Activated CD8-positive, alpha-beta T cell treated with anti-CD3 and anti-CD28 coated beads for 36 hours (primary cell): ENCODE results near the gene ATP2A1. TPM values are rescaled to one million over a fixed set of nuclear protein-coding genes. Genes with fewer than 3 reads are reported as not detected.

Source experiments
- ATAC-seq: fragments of 200-7000 bp; cut with Tn5 transposase; one replicate; pipeline ENCODE4 v1.10.0; 2021; ENCODE audit warnings: mild to moderate bottlenecking, moderate library complexity
- CTCF ChIA-PET: fragments of 350-600 bp; sonication (Branson Sonifier 250); formaldehyde crosslinking; loops from one replicate; lab custom pipeline; 2021; ENCODE audit warnings: antibody characterized with exemption; lab: Charles Lee
- POLR2A ChIA-PET: fragments of 350-600 bp; sonication (Branson Sonifier 250); formaldehyde crosslinking; loops from one replicate; lab custom pipeline; 2021; ENCODE audit warnings: antibody characterized with exemption; lab: Charles Lee
- DNase-seq: peaks from one replicate; pipeline ENCODE4 v3.0.0-alpha.2; 2020
- H3K27ac Mint-ChIP-seq: one replicate; pipeline ENCODE4 v1.8.0; 2021; ENCODE audit warnings: mild to moderate bottlenecking, mixed read lengths
- H3K27me3 Mint-ChIP-seq: one replicate; pipeline ENCODE4 v1.8.0; 2021; ENCODE audit warnings: mixed read lengths
- H3K36me3 Mint-ChIP-seq: one replicate; pipeline ENCODE4 v1.8.0; 2021; ENCODE audit warnings: low read depth, mixed read lengths
- H3K4me1 Mint-ChIP-seq: one replicate; pipeline ENCODE4 v1.8.0; 2021; ENCODE audit warnings: low read depth, mixed read lengths
- H3K4me3 Mint-ChIP-seq: one replicate; pipeline ENCODE4 v1.8.0; 2021; ENCODE audit warnings: mild to moderate bottlenecking, moderate library complexity, mixed read lengths
- H3K9me3 Mint-ChIP-seq: one replicate; pipeline ENCODE4 v1.8.0; 2021; ENCODE audit warnings: mixed read lengths
- CTCF ChIP-seq: fragments of 200-600 bp; IDR thresholded peaks from one replicate; pipeline ENCODE4 v1.8.0; 2022; ENCODE audit warnings: antibody characterized with exemption, mild to moderate bottlenecking
- intact Hi-C: fragments of 100-400 bp; cut with micrococcal nuclease; formaldehyde crosslinking; loops from one replicate; pipeline ENCODE4 v1.10.0; 2022
- total RNA-seq, 2 experiments: library from RNA; stranded (reverse); gene quantifications; one replicate each; pipeline ENCODE4 v1.2.3, GENCODE V29; 2021

The ATP2A1 gene
- total RNA-seq, 2 experiments from 2014 or later = 2.1 to 2.5 TPM

- no peaks in the 10 kb centered on the region for H3K27me3 Mint-ChIP-seq
- no peak for DNase-seq
- H3K4me1 Mint-ChIP-seq = peaks cover 20% of the 10 kb centered on the region
- peak overlapping the region; percentile 98 for H3K27ac Mint-ChIP-seq
- H3K9me3 Mint-ChIP-seq = no peaks in the 10 kb centered on the region
- peaks cover 44% of the 10 kb centered on the region for H3K36me3 Mint-ChIP-seq
- no peak for TF ChIP-seq CTCF
- ATAC-seq = no peak
- intact Hi-C loops = no loop called here
- H3K4me3 Mint-ChIP-seq = peak overlapping the region; percentile 99
- POLR2A ChIA-PET = interaction anchor here (0.9 to 14.3 kb wide), 6 partner anchors 16 to 290 kb away, joined by 3 to 485 read pairs (median 6); partner anchors contain the start of genes ATXN2L, SGF29 and SH2B1
- CTCF ChIA-PET = interaction anchor here (0.9 kb wide), 1 partner anchor 12 kb away, joined by 3 read pairs; no protein-coding TSS in a partner anchor
Measured at GRCh38 chr16:28844226-28844885, 33.9 kb upstream of the ATP2A1 start.

GRCh38 chr16:28845293-28845692 is 33.0 kb upstream of the ATP2A1 start:
- DNase-seq (peak; percentile 68), ATAC-seq (no peak)
- no peaks in the 10 kb centered on the region for H3K27me3 Mint-ChIP-seq
- no peak for TF ChIP-seq CTCF
- H3K9me3 Mint-ChIP-seq = no peaks in the 10 kb centered on the region
- intact Hi-C loops = loop anchor here (5.0 kb wide), 1 partner anchor 82 kb away; the partner anchor contains the start of gene RABEP2
- peak overlapping the region; percentile 98 for H3K27ac Mint-ChIP-seq
- ChIA-PET CTCF (interaction anchor here (0.9 to 5.5 kb wide), 7 partner anchors 8 to 99 kb away, joined by 3 to 36 read pairs (median 5); partner anchors contain the start of gene SH2B1), POLR2A (interaction anchor here (0.6 to 14.3 kb wide), 9 partner anchors 14 to 1711 kb away, joined by 3 to 485 read pairs (median 4); partner anchors contain the start of genes ATXN2L, SGF29 and SH2B1)
- H3K4me1 Mint-ChIP-seq = peaks cover 20% of the 10 kb centered on the region
- H3K36me3 Mint-ChIP-seq = peaks cover 44% of the 10 kb centered on the region
- peak overlapping the region; percentile 99 for H3K4me3 Mint-ChIP-seq

- Mint-ChIP-seq H3K9me3 (no peaks in the 10 kb centered on the region), H3K27me3 (no peaks in the 10 kb centered on the region), H3K36me3 (peaks cover 44% of the 10 kb centered on the region), H3K4me1 (peaks cover 20% of the 10 kb centered on the region), H3K27ac (peak overlapping the region; percentile 98), H3K4me3 (peak overlapping the region; percentile 99)
- intact Hi-C loops = loop anchor here (1.0 to 5.0 kb wide), 2 partner anchors 21 to 82 kb away; partner anchors contain the start of gene RABEP2
- ATAC-seq (no peak), DNase-seq (peak; percentile 28)
- CTCF ChIA-PET = interaction anchor here (1.0 to 5.5 kb wide), 8 partner anchors 8 to 101 kb away, joined by 3 to 36 read pairs (median 4); partner anchors contain the start of gene SH2B1
- no peak for TF ChIP-seq CTCF
- POLR2A ChIA-PET = interaction anchor here (1.0 to 14.3 kb wide), 7 partner anchors 9 to 90 kb away, joined by 3 to 485 read pairs (median 7); partner anchors contain the start of genes ATXN2L and SH2B1
Measured at GRCh38 chr16:28845761-28846079, 32.6 kb upstream of the ATP2A1 start.

GRCh38 chr16:28846080-28846932 is 32.0 kb upstream of the ATP2A1 start, which contains the start of gene TUFM:
Gene TUFM (minus strand): TSS chr16:28846348. CDS start chr16:28846269, 79 bp downstream.
- Mint-ChIP-seq H3K27ac (peak within 1 kb of the TSS; percentile 98), H3K27me3 (no peaks in the 10 kb centered on the region), H3K9me3 (no peaks in the 10 kb centered on the region), H3K4me3 (peak within 1 kb of the TSS; percentile 99), H3K36me3 (peaks cover 42% of the 10 kb centered on the region), H3K4me1 (peaks cover 20% of the 10 kb centered on the region)
- ATAC-seq (peak; percentile 95), DNase-seq (peak; percentile 98)
- ChIA-PET CTCF (interaction anchor here (0.7 to 5.5 kb wide), 17 partner anchors 9 to 139 kb away, joined by 3 to 36 read pairs (median 4); partner anchors contain the start of genes LAT, NFATC2IP and SH2B1), POLR2A (interaction anchor here (0.7 to 14.3 kb wide), 14 partner anchors 8 to 128 kb away, joined by 3 to 485 read pairs (median 4); partner anchors contain the start of genes ATXN2L and SH2B1)
- intact Hi-C loops = loop anchor here (1.0 to 5.0 kb wide), 2 partner anchors 22 to 81 kb away; partner anchors contain the start of gene RABEP2
- TF ChIP-seq CTCF = peak; percentile 59
